Upper lobe of right lung (tissue), 1 donor: Measurements from ENCODE around the gene NDUFB2. TPM values are rescaled to one million over a fixed set of nuclear protein-coding genes. Genes with fewer than 3 reads are reported as not detected.
A peak's percentile ranks its signal among the peaks of the same experiment; 100 is the strongest.

Source experiments
- ATAC-seq: fragments of 200-7000 bp; cut with Tn5 transposase; one replicate; pipeline ENCODE4 v1.9.1; 2020; ENCODE audit warnings: mild to moderate bottlenecking, moderate library complexity
- DNase-seq: peaks from one replicate; pipeline ENCODE4 v3.0.0-alpha.2; 2020
- H3K27ac ChIP-seq: fragments of 200-600 bp; one replicate; pipeline ENCODE4 v1.8.0; 2022
- H3K27me3 ChIP-seq: fragments of 200-600 bp; one replicate; pipeline ENCODE4 v1.8.0; 2022; ENCODE audit warnings: mild to moderate bottlenecking
- H3K36me3 ChIP-seq: fragments of 200-600 bp; one replicate; pipeline ENCODE4 v1.8.0; 2022
- H3K4me1 ChIP-seq: fragments of 200-600 bp; one replicate; pipeline ENCODE4 v1.8.0; 2022
- H3K4me3 ChIP-seq: fragments of 200-600 bp; one replicate; pipeline ENCODE4 v1.8.0; 2022; ENCODE audit warnings: mild to moderate bottlenecking
- H3K9me3 ChIP-seq: fragments of 200-600 bp; one replicate; pipeline ENCODE4 v1.8.0; 2022
- intact Hi-C: fragments of 100-400 bp; cut with DNase I; formaldehyde crosslinking; loops from one replicate; pipeline ENCODE4 v1.11.0; 2022
- total RNA-seq: library from RNA; stranded (reverse); fragmentation: NEBNext Ultra II Directional; extraction: Animal tissue kit (Norgen Biotek cat#: 25700); gene quantifications from one replicate; pipeline ENCODE4 v1.2.1, GENCODE V29; 2021
- TF ChIP-seq, protein P1 (sequence below): fragments of 200-600 bp; IDR thresholded peaks from one replicate; pipeline ENCODE4 v1.8.0; 2022; ENCODE audit warnings: antibody characterized with exemption
- donor health status: DM: no; HTN: yes; CAD: no; lungs with severe emphysema.

Gene NDUFB2
- total RNA-seq, 1 donor from 2014 or later, result 160 TPM

DNA sequence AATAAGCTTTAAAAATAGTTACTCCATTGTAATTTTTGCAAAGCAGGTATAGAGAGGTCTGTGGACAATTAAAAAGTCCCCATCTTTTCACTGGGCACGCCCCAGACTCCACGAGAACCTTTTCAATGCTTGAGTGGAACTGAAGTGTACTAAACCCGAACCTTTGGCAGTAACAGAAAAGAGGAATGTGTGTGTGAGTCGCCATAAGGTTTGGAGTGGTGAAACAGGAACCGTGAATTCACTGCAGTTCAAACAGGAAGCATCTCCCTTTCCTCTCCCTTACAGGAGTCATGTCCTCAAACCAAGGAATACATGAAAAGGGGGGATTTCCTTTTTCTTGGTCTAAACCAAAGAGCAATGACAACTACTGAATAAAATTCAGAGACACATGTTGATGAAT is 23.2 kb downstream of the NDUFB2 start:
- no peaks in the 10 kb centered on the region for H3K27me3 ChIP-seq
- no peak for DNase-seq
- intact Hi-C loops, result no loop called here
- peak; percentile 90 for ATAC-seq
- H3K4me3 ChIP-seq, result no peak overlapping the region
- TF ChIP-seq, protein P1, sequence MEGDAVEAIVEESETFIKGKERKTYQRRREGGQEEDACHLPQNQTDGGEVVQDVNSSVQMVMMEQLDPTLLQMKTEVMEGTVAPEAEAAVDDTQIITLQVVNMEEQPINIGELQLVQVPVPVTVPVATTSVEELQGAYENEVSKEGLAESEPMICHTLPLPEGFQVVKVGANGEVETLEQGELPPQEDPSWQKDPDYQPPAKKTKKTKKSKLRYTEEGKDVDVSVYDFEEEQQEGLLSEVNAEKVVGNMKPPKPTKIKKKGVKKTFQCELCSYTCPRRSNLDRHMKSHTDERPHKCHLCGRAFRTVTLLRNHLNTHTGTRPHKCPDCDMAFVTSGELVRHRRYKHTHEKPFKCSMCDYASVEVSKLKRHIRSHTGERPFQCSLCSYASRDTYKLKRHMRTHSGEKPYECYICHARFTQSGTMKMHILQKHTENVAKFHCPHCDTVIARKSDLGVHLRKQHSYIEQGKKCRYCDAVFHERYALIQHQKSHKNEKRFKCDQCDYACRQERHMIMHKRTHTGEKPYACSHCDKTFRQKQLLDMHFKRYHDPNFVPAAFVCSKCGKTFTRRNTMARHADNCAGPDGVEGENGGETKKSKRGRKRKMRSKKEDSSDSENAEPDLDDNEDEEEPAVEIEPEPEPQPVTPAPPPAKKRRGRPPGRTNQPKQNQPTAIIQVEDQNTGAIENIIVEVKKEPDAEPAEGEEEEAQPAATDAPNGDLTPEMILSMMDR, result no peak
- no peaks in the 10 kb centered on the region for H3K36me3 ChIP-seq
- H3K9me3 ChIP-seq, result no peaks in the 10 kb centered on the region
- peaks cover 11% of the 10 kb centered on the region for H3K4me1 ChIP-seq
- no peak overlapping the region for H3K27ac ChIP-seq

- ATAC-seq, result peak; percentile 43
- TF ChIP-seq, protein P1, result no peak
- DNase-seq, result no peak
- H3K36me3 ChIP-seq, result peaks cover 8% of the 10 kb centered on the region
- H3K4me3 ChIP-seq, result no peak overlapping the region
- intact Hi-C loops, result no loop called here
- no peaks in the 10 kb centered on the region for H3K9me3 ChIP-seq
- peaks cover 11% of the 10 kb centered on the region for H3K4me1 ChIP-seq
- no peak overlapping the region for H3K27ac ChIP-seq
- no peaks in the 10 kb centered on the region for H3K27me3 ChIP-seq
Measured at GRCh38 chr7:140722254-140722653, 25.7 kb downstream of the NDUFB2 start.

DNA sequence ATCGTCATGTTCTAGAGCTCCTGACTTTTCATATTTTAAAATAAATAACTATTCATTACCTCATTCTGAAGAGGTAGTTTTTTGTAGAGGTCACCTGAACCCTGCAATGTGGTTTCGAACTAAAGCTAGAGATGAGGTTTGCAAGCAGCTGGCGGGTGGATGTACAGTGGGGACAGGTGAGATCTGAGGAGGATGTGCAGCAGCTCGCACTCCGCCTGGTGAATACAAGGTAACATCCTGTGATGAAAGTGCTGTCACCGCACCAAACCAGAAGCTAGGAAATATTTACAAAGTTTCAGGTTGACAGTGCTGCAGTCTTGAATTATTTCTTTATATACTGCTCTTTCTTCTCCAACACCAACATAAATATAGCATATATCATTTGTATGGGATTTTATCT is 26.5 kb downstream of the NDUFB2 start:
- ATAC-seq (no peak), DNase-seq (no peak)
- H3K36me3 ChIP-seq, result peaks cover 8% of the 10 kb centered on the region
- no peak overlapping the region for H3K4me3 ChIP-seq
- H3K27ac ChIP-seq, result no peak overlapping the region
- no peaks in the 10 kb centered on the region for H3K9me3 ChIP-seq
- H3K4me1 ChIP-seq, result peaks cover 11% of the 10 kb centered on the region
- no peaks in the 10 kb centered on the region for H3K27me3 ChIP-seq
- TF ChIP-seq, protein P1, result no peak
- intact Hi-C loops, result no loop called here

- H3K9me3 ChIP-seq, result no peaks in the 10 kb centered on the region
- H3K27ac ChIP-seq, result no peak overlapping the region
- peaks cover 8% of the 10 kb centered on the region for H3K36me3 ChIP-seq
- TF ChIP-seq, protein P1, result no peak
- H3K4me1 ChIP-seq, result peaks cover 11% of the 10 kb centered on the region
- no peak for ATAC-seq
- DNase-seq, result no peak
- H3K4me3 ChIP-seq, result no peak overlapping the region
- intact Hi-C loops, result no loop called here
- H3K27me3 ChIP-seq, result no peaks in the 10 kb centered on the region
Measured at GRCh38 chr7:140723574-140723973, 27.1 kb downstream of the NDUFB2 start.

GRCh38 chr7:140724706-140725105 is 28.2 kb downstream of the NDUFB2 start:
- H3K27ac ChIP-seq, result no peak overlapping the region
- peaks cover 8% of the 10 kb centered on the region for H3K36me3 ChIP-seq
- DNase-seq (no peak), ATAC-seq (no peak)
- intact Hi-C loops, result no loop called here
- TF ChIP-seq, protein P1, result no peak
- no peak overlapping the region for H3K4me3 ChIP-seq
- no peaks in the 10 kb centered on the region for H3K27me3 ChIP-seq
- H3K4me1 ChIP-seq, result peaks cover 6% of the 10 kb centered on the region
- no peaks in the 10 kb centered on the region for H3K9me3 ChIP-seq

GRCh38 chr7:140726281-140726680 is 29.8 kb downstream of the NDUFB2 start:
- Histone ChIP-seq H3K4me3 (no peak overlapping the region), H3K36me3 (peaks cover 14% of the 10 kb centered on the region), H3K9me3 (no peaks in the 10 kb centered on the region), H3K4me1 (no peaks in the 10 kb centered on the region), H3K27ac (no peak overlapping the region), H3K27me3 (no peaks in the 10 kb centered on the region)
- DNase-seq (no peak), ATAC-seq (no peak)
- TF ChIP-seq, protein P1, result no peak
- intact Hi-C loops, result no loop called here
